Measurements from ENCODE around the gene TMEM107. TPM values are rescaled to one million over a fixed set of nuclear protein-coding genes. Genes with fewer than 3 reads are reported as not detected.

TMEM107 gene
- total and polyA plus RNA-seq, 10 of the 15 experiments (the other 5 are each of a cell fraction or from before 2014, with no cell fraction given) = 7.9 to 38.7 (median 22.9) TPM

DNA sequence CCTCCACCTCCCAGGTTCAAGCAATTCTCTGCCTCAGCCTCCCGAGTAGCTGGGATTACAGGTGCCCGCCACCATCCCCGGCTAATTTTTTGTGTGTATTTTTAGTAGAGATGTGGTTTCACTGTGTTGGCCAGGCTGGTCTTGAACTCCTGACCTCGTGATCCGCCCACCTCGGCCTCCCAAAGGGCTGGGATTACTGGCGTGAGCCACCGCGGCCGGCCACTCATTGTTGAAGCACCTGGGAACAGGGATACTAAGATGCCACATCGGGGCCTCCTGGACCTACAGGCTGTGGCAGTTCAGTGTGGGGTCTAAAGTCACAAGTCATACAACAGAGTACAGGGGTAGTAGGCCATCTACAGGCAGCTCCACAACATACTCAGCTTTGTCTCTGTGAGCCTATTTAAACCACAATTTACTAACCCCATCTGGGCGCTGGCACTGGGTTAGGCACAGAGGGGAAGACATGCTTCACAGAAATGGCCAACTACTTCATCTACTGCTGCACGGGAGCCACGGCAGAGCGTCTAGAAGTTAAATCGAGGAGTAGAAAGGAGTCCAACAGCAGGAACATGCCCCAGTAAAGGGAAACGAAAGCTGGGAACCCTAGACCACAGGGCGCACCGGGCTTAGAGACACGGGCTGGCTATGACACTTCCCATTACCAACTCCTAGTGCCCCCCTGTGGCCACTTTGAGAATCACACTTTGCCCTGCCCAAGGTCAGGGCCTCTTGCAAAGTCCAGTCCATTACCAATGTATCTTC lies 17.7 kb downstream of the TMEM107 start (continued):
- TF ChIP-seq, protein P1, sequence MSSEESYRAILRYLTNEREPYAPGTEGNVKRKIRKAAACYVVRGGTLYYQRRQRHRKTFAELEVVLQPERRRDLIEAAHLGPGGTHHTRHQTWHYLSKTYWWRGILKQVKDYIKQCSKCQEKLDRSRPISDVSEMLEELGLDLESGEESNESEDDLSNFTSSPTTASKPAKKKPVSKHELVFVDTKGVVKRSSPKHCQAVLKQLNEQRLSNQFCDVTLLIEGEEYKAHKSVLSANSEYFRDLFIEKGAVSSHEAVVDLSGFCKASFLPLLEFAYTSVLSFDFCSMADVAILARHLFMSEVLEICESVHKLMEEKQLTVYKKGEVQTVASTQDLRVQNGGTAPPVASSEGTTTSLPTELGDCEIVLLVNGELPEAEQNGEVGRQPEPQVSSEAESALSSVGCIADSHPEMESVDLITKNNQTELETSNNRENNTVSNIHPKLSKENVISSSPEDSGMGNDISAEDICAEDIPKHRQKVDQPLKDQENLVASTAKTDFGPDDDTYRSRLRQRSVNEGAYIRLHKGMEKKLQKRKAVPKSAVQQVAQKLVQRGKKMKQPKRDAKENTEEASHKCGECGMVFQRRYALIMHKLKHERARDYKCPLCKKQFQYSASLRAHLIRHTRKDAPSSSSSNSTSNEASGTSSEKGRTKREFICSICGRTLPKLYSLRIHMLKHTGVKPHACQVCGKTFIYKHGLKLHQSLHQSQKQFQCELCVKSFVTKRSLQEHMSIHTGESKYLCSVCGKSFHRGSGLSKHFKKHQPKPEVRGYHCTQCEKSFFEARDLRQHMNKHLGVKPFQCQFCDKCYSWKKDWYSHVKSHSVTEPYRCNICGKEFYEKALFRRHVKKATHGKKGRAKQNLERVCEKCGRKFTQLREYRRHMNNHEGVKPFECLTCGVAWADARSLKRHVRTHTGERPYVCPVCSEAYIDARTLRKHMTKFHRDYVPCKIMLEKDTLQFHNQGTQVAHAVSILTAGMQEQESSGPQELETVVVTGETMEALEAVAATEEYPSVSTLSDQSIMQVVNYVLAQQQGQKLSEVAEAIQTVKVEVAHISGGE (CRISPR knock-in tag; IDR thresholded peaks at IDR 0.05) = no peak
- TF ChIP-seq, protein P2, sequence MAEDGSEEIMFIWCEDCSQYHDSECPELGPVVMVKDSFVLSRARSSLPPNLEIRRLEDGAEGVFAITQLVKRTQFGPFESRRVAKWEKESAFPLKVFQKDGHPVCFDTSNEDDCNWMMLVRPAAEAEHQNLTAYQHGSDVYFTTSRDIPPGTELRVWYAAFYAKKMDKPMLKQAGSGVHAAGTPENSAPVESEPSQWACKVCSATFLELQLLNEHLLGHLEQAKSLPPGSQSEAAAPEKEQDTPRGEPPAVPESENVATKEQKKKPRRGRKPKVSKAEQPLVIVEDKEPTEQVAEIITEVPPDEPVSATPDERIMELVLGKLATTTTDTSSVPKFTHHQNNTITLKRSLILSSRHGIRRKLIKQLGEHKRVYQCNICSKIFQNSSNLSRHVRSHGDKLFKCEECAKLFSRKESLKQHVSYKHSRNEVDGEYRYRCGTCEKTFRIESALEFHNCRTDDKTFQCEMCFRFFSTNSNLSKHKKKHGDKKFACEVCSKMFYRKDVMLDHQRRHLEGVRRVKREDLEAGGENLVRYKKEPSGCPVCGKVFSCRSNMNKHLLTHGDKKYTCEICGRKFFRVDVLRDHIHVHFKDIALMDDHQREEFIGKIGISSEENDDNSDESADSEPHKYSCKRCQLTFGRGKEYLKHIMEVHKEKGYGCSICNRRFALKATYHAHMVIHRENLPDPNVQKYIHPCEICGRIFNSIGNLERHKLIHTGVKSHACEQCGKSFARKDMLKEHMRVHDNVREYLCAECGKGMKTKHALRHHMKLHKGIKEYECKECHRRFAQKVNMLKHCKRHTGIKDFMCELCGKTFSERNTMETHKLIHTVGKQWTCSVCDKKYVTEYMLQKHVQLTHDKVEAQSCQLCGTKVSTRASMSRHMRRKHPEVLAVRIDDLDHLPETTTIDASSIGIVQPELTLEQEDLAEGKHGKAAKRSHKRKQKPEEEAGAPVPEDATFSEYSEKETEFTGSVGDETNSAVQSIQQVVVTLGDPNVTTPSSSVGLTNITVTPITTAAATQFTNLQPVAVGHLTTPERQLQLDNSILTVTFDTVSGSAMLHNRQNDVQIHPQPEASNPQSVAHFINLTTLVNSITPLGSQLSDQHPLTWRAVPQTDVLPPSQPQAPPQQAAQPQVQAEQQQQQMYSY (CRISPR knock-in tag; IDR thresholded peaks at IDR 0.05) = no peak
- 0 out of 2 replicates have a peak, but pooled peaks have one; percentile 51 for TF ChIP-seq RB1 (IDR thresholded peaks at IDR 0.05; ENCODE audit: borderline replicate concordance)
- TF ChIP-seq, protein P3, sequence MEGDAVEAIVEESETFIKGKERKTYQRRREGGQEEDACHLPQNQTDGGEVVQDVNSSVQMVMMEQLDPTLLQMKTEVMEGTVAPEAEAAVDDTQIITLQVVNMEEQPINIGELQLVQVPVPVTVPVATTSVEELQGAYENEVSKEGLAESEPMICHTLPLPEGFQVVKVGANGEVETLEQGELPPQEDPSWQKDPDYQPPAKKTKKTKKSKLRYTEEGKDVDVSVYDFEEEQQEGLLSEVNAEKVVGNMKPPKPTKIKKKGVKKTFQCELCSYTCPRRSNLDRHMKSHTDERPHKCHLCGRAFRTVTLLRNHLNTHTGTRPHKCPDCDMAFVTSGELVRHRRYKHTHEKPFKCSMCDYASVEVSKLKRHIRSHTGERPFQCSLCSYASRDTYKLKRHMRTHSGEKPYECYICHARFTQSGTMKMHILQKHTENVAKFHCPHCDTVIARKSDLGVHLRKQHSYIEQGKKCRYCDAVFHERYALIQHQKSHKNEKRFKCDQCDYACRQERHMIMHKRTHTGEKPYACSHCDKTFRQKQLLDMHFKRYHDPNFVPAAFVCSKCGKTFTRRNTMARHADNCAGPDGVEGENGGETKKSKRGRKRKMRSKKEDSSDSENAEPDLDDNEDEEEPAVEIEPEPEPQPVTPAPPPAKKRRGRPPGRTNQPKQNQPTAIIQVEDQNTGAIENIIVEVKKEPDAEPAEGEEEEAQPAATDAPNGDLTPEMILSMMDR (IDR thresholded peaks at IDR 0.05 in 2 of 3, conservative IDR thresholded peaks at IDR 0.05 in 1 of 3; ENCODE audit: control insufficient read depth in 2 of 3, extremely low read depth in 1 of 3, insufficient read depth in 1 of 3, low read depth in 3 of 3, low read length in 3 of 3) = peak; percentile 82 to 87 (median 84)
- TF ChIP-seq HCFC1 (IDR thresholded peaks at IDR 0.05; ENCODE audit: low read length) = no peak
- no peak for TF ChIP-seq EP300 (IDR thresholded peaks at IDR 0.05; ENCODE audit: borderline replicate concordance in 1 of 2, control insufficient read depth in 1 of 2, low read depth in 2 of 2, low read length in 2 of 2)
- peak; percentile 66 for TF ChIP-seq RAD21 (IDR thresholded peaks at IDR 0.05; ENCODE audit: insufficient read depth, low read depth, low read length)
- TF ChIP-seq, protein P4, sequence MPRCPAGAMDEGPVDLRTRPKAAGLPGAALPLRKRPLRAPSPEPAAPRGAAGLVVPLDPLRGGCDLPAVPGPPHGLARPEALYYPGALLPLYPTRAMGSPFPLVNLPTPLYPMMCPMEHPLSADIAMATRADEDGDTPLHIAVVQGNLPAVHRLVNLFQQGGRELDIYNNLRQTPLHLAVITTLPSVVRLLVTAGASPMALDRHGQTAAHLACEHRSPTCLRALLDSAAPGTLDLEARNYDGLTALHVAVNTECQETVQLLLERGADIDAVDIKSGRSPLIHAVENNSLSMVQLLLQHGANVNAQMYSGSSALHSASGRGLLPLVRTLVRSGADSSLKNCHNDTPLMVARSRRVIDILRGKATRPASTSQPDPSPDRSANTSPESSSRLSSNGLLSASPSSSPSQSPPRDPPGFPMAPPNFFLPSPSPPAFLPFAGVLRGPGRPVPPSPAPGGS (IDR thresholded peaks at IDR 0.05; ENCODE audit: borderline replicate concordance, insufficient read depth, low read depth, low read length, poor library complexity, severe bottlenecking) = no peak
- TF ChIP-seq BHLHE40 (IDR thresholded peaks at IDR 0.05; ENCODE audit: borderline replicate concordance in 1 of 2, low read depth in 2 of 2, low read length in 1 of 2) = peak in 1 of 2 experiments; percentile 54; a peak in 1 of 4 replicates
- TF ChIP-seq IKZF2 (IDR thresholded peaks at IDR 0.05) = peak in 1 of 2 experiments; percentile 41; a peak in 3 of 4 replicates
- TF ChIP-seq CHD2 (IDR thresholded peaks at IDR 0.05; ENCODE audit: borderline replicate concordance, low read depth, low read length) = no peak
- TF ChIP-seq, protein P5, sequence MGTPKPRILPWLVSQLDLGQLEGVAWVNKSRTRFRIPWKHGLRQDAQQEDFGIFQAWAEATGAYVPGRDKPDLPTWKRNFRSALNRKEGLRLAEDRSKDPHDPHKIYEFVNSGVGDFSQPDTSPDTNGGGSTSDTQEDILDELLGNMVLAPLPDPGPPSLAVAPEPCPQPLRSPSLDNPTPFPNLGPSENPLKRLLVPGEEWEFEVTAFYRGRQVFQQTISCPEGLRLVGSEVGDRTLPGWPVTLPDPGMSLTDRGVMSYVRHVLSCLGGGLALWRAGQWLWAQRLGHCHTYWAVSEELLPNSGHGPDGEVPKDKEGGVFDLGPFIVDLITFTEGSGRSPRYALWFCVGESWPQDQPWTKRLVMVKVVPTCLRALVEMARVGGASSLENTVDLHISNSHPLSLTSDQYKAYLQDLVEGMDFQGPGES (IDR thresholded peaks at IDR 0.05) = no peak
- TF ChIP-seq EZH2 (IDR thresholded peaks at IDR 0.05; ENCODE audit: borderline replicate concordance, control insufficient read depth, low read depth, low read length) = no peak
- TF ChIP-seq NRF1 (conservative IDR thresholded peaks at IDR 0.05; ENCODE audit: low read depth, low read length) = no peak
- TF ChIP-seq KLF5 (IDR thresholded peaks at IDR 0.05; ENCODE audit: partially characterized antibody) = no peak
